GM10266 (cell line): Measurements from ENCODE around the gene TUBGCP6.

Experiments
- DNase-seq: peaks from one replicate; pipeline ENCODE4 v3.0.0; 2012; ENCODE audit errors: extremely low spot score
- TF ChIP-seq, protein P1 (sequence below): IDR thresholded peaks from 2 replicates; pipeline ENCODE4 v1.5.1; 2012; ENCODE audit warnings: mild to moderate bottlenecking, low read depth; ENCODE audit not compliant: control insufficient read depth, insufficient read depth; ENCODE audit errors: missing control alignments

Gene TUBGCP6

DNA sequence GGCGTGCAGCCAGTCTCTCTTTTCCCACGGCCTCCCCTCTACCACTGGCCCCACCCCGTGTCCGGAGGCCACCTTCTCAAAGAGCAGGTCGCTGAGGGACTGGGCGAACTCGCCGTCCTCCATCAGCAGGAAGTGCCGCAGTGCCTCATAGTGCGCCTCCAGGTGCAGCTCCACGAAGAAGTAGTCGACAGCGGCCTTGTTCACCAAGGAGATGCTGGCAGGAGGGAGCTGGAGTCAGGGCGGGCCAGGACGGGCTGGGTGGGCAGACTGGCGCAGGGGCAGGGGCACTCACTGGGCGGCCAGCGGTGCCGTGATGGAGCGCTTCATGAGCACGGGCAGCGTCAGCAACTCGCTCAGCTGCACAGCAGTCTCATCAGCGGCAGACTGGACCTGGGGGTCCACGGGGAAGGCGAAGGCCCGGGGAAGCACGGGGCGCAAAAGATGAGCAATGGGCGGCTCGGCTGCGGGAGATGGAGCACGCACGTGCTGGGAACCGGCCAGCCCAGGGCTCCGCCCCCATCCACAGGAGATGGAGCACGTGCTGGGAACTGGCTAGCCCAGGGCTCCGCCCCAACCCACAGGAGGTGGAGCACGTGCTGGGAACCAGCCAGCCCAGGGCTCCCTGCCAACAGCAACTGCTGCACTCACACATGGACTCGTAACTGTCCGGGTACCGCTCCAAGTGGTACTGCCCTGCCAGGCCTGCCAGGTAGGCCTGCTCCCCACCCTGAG is 25.7 kb downstream of the TUBGCP6 start:
- TF ChIP-seq, protein P1, sequence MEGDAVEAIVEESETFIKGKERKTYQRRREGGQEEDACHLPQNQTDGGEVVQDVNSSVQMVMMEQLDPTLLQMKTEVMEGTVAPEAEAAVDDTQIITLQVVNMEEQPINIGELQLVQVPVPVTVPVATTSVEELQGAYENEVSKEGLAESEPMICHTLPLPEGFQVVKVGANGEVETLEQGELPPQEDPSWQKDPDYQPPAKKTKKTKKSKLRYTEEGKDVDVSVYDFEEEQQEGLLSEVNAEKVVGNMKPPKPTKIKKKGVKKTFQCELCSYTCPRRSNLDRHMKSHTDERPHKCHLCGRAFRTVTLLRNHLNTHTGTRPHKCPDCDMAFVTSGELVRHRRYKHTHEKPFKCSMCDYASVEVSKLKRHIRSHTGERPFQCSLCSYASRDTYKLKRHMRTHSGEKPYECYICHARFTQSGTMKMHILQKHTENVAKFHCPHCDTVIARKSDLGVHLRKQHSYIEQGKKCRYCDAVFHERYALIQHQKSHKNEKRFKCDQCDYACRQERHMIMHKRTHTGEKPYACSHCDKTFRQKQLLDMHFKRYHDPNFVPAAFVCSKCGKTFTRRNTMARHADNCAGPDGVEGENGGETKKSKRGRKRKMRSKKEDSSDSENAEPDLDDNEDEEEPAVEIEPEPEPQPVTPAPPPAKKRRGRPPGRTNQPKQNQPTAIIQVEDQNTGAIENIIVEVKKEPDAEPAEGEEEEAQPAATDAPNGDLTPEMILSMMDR, result no peak
- DNase-seq, result no peak

DNA sequence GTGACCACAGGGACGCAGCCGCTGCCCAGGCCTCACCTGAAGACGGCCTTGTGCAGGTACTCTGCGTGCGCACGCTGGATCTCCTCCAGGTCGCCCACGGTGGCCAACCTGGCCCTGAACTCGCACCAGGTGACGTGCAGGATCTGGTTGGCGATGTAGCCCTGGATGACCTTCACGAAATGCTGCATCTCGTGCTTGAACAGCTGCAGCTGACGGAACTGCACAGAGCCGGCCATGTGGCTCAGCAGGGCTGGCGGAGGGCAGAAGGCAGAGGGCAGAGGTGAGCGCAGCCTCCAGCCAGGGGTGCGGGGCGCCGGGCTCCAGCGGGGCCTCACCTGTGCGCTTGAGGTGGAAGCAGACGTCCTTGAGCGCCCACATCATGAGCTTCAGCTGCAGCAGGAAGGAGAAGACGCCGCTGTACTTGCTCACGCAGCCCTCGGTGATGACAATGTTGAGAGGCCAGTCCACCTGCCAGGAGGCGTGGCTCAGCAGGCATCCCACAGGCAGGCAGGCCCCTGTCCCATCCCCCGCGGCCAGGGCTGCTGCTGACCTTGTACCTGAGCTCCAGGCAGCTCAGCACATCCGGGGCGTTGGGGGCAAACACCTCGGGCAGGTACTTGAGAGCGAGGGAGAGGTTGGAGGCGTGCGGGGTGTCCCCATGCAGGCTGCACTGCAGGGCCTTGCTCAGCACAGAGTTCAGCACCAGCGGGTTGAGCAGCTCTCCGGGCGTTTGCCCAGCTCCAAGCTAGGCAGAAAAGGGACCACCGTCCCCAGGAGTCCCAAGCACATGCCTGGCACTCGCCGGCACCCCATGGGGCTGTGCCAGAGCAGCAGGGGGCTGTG is 26.4 kb downstream of the TUBGCP6 start:
- TF ChIP-seq, protein P1, result no peak
- DNase-seq, result no peak

DNA sequence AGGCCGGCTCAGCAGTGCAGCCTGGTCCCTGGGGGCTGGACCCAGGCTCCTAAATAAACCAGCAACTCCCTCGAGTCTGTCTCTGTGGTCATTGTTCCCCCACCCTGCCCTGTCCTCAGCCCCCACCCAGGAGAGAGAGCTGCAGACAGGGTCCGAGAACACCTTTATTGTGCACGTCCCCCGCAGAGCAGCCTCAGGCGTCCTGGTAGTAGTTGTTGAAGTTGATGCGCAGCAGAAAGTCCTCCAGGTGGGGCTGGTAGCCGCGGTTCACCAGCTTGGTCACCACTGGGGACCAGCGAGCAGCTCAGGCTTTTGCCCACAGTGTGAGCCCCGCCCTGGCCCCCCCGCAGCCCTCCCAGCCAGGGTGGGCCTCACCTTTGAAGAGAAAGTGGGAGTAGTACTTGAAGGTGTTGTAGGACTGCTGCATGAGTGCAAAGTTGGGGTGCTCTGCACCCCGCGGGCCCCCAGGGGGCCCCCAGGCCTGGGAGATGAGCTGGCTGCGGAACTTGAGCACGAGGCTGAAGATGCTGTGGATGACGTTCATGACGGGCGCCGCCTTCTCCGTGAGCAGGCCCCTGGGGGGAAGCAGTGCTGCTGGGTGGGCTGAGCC is 27.2 kb downstream of the TUBGCP6 start:
- no peak for DNase-seq
- TF ChIP-seq, protein P1, result no peak

DNA sequence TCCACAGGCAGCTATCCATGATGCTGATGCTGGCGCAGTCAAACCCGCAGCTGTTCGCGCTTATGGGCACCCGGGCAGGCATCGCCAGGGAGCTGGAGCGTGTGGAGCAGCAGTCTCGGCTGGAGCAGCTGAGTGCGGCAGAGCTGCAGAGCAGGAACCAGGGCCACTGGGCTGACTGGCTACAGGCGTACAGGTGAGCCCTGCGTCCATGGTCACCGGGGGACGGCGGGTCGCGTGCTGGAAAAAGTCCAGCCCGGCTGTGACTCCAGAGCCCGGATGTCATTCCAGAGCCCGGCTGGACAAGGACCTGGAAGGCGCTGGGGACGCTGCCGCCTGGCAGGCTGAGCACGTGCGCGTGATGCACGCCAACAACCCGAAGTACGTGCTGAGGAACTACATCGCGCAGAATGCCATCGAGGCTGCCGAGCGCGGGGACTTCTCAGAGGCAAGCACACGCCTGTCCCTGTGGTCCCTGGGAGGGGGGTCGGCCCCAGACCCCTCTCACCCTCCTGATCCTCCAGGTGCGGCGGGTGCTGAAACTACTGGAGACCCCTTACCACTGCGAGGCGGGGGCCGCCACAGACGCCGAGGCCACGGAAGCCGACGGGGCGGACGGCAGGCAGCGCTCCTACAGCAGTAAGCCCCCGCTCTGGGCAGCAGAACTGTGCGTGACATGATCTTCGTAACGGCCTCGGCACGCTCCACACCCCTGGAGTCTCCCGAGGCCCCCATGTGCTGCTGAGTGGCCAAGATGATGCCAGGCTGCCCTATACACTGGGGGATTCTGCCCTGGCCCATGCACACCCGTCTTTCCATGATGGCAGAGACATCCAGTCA is 27.9 kb downstream of the TUBGCP6 start:
- TF ChIP-seq, protein P1, result no peak
- DNase-seq, result no peak

DNA sequence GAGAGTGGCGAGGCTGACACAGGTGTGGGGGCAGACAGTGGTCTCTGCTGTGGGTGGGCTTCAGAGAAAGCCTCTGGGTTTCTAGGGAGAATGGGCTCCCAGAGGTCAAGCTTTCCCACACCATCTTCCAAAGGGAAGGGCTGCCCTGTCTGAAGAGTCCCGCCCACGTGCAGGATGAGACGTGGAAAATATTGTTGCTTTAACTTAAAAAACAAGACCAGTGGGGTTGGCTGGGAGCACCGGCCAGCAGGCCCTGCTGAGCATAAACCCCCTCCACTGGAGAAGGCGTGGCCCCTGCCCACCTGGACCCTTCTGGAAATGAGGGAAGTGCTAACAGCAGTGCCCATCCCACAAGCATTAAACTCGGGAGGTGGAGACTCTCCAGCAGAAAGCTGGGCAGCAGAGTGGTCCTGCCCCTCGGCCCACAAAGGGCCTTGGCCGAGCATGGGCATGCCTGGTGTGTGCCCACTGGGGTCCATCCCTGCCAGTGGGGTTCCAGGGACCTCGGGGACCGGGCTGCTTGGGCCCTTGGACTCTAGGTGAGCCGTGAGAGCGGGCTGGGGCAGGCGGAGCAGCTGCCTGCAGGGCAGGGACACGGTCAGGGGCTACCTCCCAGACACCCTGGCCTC is 28.7 kb downstream of the TUBGCP6 start:
- TF ChIP-seq, protein P1, result no peak
- no peak for DNase-seq

DNA sequence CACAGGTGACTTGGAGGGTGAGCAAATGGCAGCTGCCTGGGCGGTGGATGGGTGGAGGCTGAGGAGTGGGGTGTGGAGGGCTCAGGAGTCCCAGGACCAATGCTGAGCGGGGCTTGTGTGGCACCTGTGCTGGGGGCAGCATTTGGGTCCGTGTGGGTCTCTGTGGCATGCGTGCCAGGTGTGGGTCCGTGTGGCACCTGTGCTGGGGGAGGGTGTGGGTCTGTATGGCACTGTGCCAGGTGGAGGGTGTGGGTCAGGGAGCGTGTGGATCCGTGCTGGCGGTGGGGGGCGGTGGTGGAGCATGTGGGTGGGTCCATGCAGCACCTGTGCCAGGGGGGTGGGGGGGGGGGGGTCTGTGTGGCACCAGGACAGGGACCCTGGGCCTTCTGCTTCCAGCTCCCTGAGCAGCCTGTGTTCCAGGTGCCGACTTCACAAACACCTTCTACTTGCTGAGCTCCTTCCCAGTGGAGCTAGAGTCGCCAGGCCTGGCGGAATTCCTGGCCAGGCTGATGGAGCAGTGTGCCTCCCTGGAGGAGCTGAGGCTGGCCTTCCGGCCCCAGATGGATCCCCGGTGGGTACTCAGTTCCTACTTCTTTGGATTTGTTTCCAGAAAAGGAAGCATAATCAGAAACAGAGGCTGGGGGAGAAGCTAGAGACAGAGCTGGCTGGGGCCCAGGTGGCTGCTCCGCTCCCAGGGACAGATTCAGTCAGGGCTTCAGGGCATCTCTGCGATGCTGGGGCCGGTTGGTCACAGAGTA is 29.3 kb downstream of the TUBGCP6 start:
- TF ChIP-seq, protein P1, result no peak
- no peak for DNase-seq
